A549 (cell line): Measurements from ENCODE around the gene ADD1.

Experiments
- BCL3 ChIP-seq: fragments of >200 bp; sonication (Bioruptor Twin); formaldehyde crosslinking; IDR thresholded peaks from 3 replicates; pipeline ENCODE4 v1.6.1; 2016
- CEBPB ChIP-seq, 2 experiments: fragments of >200 bp in 1 of 2; sonication (Bioruptor Twin) in 1 of 2; formaldehyde crosslinking in 1 of 2; IDR thresholded peaks; 2 replicates each; pipeline ENCODE4 v1.6.1; 2012 to 2016
- ELK1 ChIP-seq: fragments of 150-350 bp; IDR thresholded peaks from 2 replicates; pipeline ENCODE4 v1.6.1; 2014; ENCODE audit warnings: low read depth, mild to moderate bottlenecking, low read length
- FOSL2 ChIP-seq, 2 experiments: fragments of 450-650 bp in 1 of 2; fragments of >200 bp in 1 of 2; sonication (Bioruptor Twin) in 1 of 2; formaldehyde crosslinking; IDR thresholded peaks; 2 replicates each; pipeline versions ENCODE4 v1.5.0 to v1.6.1; 2016 to 2020; ENCODE audit warnings: mild to moderate bottlenecking in 1 of 2, moderate library complexity in 1 of 2
- RAD21 ChIP-seq, 2 experiments: fragments of >200 bp in 1 of 2; sonication (Bioruptor Twin) in 1 of 2; formaldehyde crosslinking in 1 of 2; IDR thresholded peaks in 1 of 2; conservative IDR thresholded peaks in 1 of 2; 2 replicates in 1 of 2; 3 replicates in 1 of 2; pipeline ENCODE4 v1.6.1; 2012 to 2018; ENCODE audit warnings: inconsistent platforms in 1 of 2
- RNF2 ChIP-seq: fragments of 200-600 bp; sonication (generic); IDR thresholded peaks from 2 replicates; pipeline ENCODE4 v1.6.1; 2016; ENCODE audit warnings: low read depth, mild to moderate bottlenecking, antibody characterized with exemption, moderate library complexity, borderline replicate concordance
- TFCP2L1 ChIP-seq: fragments of 250-450 bp; sonication (Bioruptor Pico); IDR thresholded peaks from 2 replicates; pipeline ENCODE4 v1.5.0; 2021; ENCODE audit warnings: mild to moderate bottlenecking
- TF ChIP-seq, protein P1 (sequence below): fragments of >200 bp; sonication (Bioruptor Twin); formaldehyde crosslinking; IDR thresholded peaks from 3 replicates; pipeline ENCODE4 v1.5.1; 2016

- TF ChIP-seq ELK1 (no peak), FOSL2 (IDR thresholded peaks at IDR 0.05) (no peak), FOSL2 (CRISPR knock-in tag; IDR thresholded peaks at IDR 0.05) (no peak), CEBPB (IDR thresholded peaks at IDR 0.05) (no peak), TFCP2L1 (no peak), RNF2 (no peak), RAD21 (conservative IDR thresholded peaks at IDR 0.05 in 1 of 2, IDR thresholded peaks at IDR 0.05 in 1 of 2) (no peak), BCL3 (no peak)
- TF ChIP-seq, protein P1, sequence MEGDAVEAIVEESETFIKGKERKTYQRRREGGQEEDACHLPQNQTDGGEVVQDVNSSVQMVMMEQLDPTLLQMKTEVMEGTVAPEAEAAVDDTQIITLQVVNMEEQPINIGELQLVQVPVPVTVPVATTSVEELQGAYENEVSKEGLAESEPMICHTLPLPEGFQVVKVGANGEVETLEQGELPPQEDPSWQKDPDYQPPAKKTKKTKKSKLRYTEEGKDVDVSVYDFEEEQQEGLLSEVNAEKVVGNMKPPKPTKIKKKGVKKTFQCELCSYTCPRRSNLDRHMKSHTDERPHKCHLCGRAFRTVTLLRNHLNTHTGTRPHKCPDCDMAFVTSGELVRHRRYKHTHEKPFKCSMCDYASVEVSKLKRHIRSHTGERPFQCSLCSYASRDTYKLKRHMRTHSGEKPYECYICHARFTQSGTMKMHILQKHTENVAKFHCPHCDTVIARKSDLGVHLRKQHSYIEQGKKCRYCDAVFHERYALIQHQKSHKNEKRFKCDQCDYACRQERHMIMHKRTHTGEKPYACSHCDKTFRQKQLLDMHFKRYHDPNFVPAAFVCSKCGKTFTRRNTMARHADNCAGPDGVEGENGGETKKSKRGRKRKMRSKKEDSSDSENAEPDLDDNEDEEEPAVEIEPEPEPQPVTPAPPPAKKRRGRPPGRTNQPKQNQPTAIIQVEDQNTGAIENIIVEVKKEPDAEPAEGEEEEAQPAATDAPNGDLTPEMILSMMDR, result no peak
Measured at GRCh38 chr4:2930758-2931511, 87.3 kb downstream of the ADD1 start.
